ENCODE measurements around the gene NFATC2. TPM values are rescaled to one million over a fixed set of nuclear protein-coding genes. Genes with fewer than 3 reads are reported as not detected.

Gene NFATC2
- total RNA-seq, 1 donor from 2014 or later: not detected

- Histone ChIP-seq H3K36me3 (ENCODE audit: control insufficient read depth, insufficient read depth, low read length) (no peaks in the 10 kb centered on the region), H3K4me3 (ENCODE audit: low read depth, low read length) (no peak overlapping the region), H3K27me3 (ENCODE audit: control insufficient read depth, insufficient read depth, low read length) (no peaks in the 10 kb centered on the region)
- TF ChIP-seq CTCF (IDR thresholded peaks at IDR 0.05; ENCODE audit: insufficient read depth, low read length, severe bottlenecking): no peak
- FAIRE-seq (no peak), DNase-seq (ENCODE audit: low read depth) (no peak)
These were observed 189.0 kb downstream of the NFATC2 start for GRCh38 chr20:51353491-51353890.

GRCh38 chr20:51352791-51353190 lies 189.7 kb downstream of the NFATC2 start:
- Histone ChIP-seq H3K27me3 (ENCODE audit: control insufficient read depth, insufficient read depth, low read length) (no peaks in the 10 kb centered on the region), H3K36me3 (ENCODE audit: control insufficient read depth, insufficient read depth, low read length) (no peaks in the 10 kb centered on the region), H3K4me3 (ENCODE audit: low read depth, low read length) (no peak overlapping the region)
- DNase-seq (ENCODE audit: low read depth) (no peak), FAIRE-seq (no peak)
- TF ChIP-seq CTCF (IDR thresholded peaks at IDR 0.05; ENCODE audit: insufficient read depth, low read length, severe bottlenecking): no peak

GRCh38 chr20:51350941-51351631 lies 191.4 kb downstream of the NFATC2 start:
- FAIRE-seq: no peak
- Histone ChIP-seq H3K27me3 (ENCODE audit: control insufficient read depth, insufficient read depth, low read length) (no peaks in the 10 kb centered on the region), H3K4me3 (ENCODE audit: low read depth, low read length) (no peak overlapping the region), H3K36me3 (ENCODE audit: control insufficient read depth, insufficient read depth, low read length) (no peaks in the 10 kb centered on the region)
- peak; percentile 41 for DNase-seq (ENCODE audit: low read depth)
- TF ChIP-seq CTCF (IDR thresholded peaks at IDR 0.05; ENCODE audit: insufficient read depth, low read length, severe bottlenecking): no peak

- DNase-seq (ENCODE audit: low read depth): no peak
- no peaks in the 10 kb centered on the region for H3K36me3 ChIP-seq (ENCODE audit: control insufficient read depth, insufficient read depth, low read length)
- no peak for TF ChIP-seq CTCF (IDR thresholded peaks at IDR 0.05; ENCODE audit: insufficient read depth, low read length, severe bottlenecking)
- no peaks in the 10 kb centered on the region for H3K27me3 ChIP-seq (ENCODE audit: control insufficient read depth, insufficient read depth, low read length)
- H3K4me3 ChIP-seq (ENCODE audit: low read depth, low read length): no peak overlapping the region
- FAIRE-seq: no peak
These were observed 193.6 kb downstream of the NFATC2 start for GRCh38 chr20:51348876-51349275.

GRCh38 chr20:51347831-51348230 lies 194.7 kb downstream of the NFATC2 start:
- FAIRE-seq: no peak
- TF ChIP-seq CTCF (IDR thresholded peaks at IDR 0.05; ENCODE audit: insufficient read depth, low read length, severe bottlenecking): no peak
- Histone ChIP-seq H3K36me3 (ENCODE audit: control insufficient read depth, insufficient read depth, low read length) (no peaks in the 10 kb centered on the region), H3K4me3 (ENCODE audit: low read depth, low read length) (no peak overlapping the region), H3K27me3 (ENCODE audit: control insufficient read depth, insufficient read depth, low read length) (no peaks in the 10 kb centered on the region)
- no peak for DNase-seq (ENCODE audit: low read depth)

Data from bronchial epithelial cell (primary cell).